ENCODE results near the gene TMC2.

The TMC2 gene

DNA sequence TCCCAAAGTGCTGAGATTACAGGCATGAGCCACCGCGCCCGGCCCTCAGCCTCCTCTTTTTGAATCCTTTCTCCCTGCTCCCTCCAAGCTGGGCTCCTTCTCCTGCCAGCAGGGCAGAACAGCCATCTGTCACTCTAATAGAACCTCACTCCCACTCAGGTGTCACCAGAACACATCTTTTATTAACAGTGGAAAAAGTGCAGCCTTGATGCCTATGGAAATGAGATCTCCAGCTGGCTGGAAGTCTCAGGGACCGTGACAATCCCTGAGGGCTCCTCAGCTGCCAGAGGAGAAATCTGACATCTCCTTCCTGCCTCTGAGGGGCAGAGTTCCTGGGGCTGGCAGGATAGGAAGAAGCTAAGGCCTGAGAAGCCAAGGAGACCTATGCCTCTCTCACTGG is 28.0 kb downstream of the TMC2 start:
- H4K8ac ChIP-seq (ENCODE audit: low read depth, low read length), result no peak overlapping the region
- no peak overlapping the region for H3K27ac ChIP-seq (ENCODE audit: low read depth, low read length)
- no peak overlapping the region for H2BK15ac ChIP-seq (replicated peaks; ENCODE audit: low read depth)
- H3K56ac ChIP-seq (ENCODE audit: low read length), result no peak overlapping the region
- H3K23ac ChIP-seq (ENCODE audit: low read length), result no peak overlapping the region
- H3K79me1 ChIP-seq (ENCODE audit: low read length), result no peaks in the 10 kb centered on the region
- H3K4ac ChIP-seq (ENCODE audit: low read depth, low read length), result no peak overlapping the region
- H3K18ac ChIP-seq (ENCODE audit: low read length), result no peak overlapping the region
- DNase-seq, result peak; percentile 13
- H3K79me2 ChIP-seq (ENCODE audit: control insufficient read depth, insufficient read depth, low read length), result no peaks in the 10 kb centered on the region
- no peak overlapping the region for H2BK5ac ChIP-seq (ENCODE audit: low read length)
- H3K36me3 ChIP-seq (ENCODE audit: control insufficient read depth, insufficient read depth, low read length), result no peaks in the 10 kb centered on the region
- no peak overlapping the region for H4K5ac ChIP-seq (ENCODE audit: low read length)
- no peaks in the 10 kb centered on the region for H3K4me1 ChIP-seq (ENCODE audit: control insufficient read depth, low read depth, low read length)
- no peak overlapping the region for H3K4me3 ChIP-seq (ENCODE audit: low read length)
- H3K9ac ChIP-seq (ENCODE audit: low read length), result no peak overlapping the region
- H2AK5ac ChIP-seq (ENCODE audit: low read length), result no peak overlapping the region
- no CpG with 5 or more reads among the region's 4 CpGs for WGBS (ENCODE audit: extremely low coverage, insufficient coverage, low lambda C conversion rate)
- no peak overlapping the region for H3K4me2 ChIP-seq (ENCODE audit: low read length)
- peaks cover 10% of the 10 kb centered on the region for H3K27me3 ChIP-seq (ENCODE audit: insufficient read depth, low read length, poor library complexity)
- H2BK120ac ChIP-seq (ENCODE audit: low read depth, low read length), result no peak overlapping the region

DNA sequence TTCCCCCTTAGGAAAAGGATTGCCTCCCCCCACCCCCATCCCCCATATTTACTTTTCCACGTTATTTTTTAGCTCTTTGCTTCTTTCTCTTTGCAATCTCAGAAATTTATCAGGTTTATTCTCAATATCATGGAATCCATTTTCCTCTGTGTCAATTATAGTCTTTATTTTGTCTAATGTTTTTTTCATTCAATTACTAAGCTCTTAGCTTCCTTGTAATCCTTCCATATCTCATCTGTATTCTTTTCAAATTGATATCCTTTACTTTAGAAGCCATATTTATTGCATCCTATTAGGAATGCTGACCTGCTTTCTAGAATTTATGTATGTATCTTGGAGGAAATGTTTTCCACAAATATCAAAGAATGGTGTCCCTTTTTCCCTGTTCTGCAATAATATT is 39.3 kb downstream of the TMC2 start:
- H3K27ac ChIP-seq (ENCODE audit: low read depth, low read length), result no peak overlapping the region
- no peak overlapping the region for H4K5ac ChIP-seq (ENCODE audit: low read length)
- no peak overlapping the region for H3K4me3 ChIP-seq (ENCODE audit: low read length)

GRCh38 chr20:2576317-2576727 is 39.9 kb downstream of the TMC2 start:
- Histone ChIP-seq H2BK5ac (ENCODE audit: low read length) (no peak overlapping the region), H3K27me3 (ENCODE audit: insufficient read depth, low read length, poor library complexity) (no peaks in the 10 kb centered on the region), H3K4me3 (ENCODE audit: low read length) (no peak overlapping the region), H2BK120ac (ENCODE audit: low read depth, low read length) (no peak overlapping the region), H3K79me1 (ENCODE audit: low read length) (no peaks in the 10 kb centered on the region), H3K4me1 (ENCODE audit: control insufficient read depth, low read depth, low read length) (no peaks in the 10 kb centered on the region), H4K8ac (ENCODE audit: low read depth, low read length) (no peak overlapping the region), H3K4me2 (ENCODE audit: low read length) (no peak overlapping the region), H3K18ac (ENCODE audit: low read length) (no peak overlapping the region), H3K23ac (ENCODE audit: low read length) (no peak overlapping the region), H3K27ac (ENCODE audit: low read depth, low read length) (no peak overlapping the region), H2BK15ac (replicated peaks; ENCODE audit: low read depth) (no peak overlapping the region), H3K36me3 (ENCODE audit: control insufficient read depth, insufficient read depth, low read length) (no peaks in the 10 kb centered on the region), H4K5ac (ENCODE audit: low read length) (no peak overlapping the region), H3K79me2 (ENCODE audit: control insufficient read depth, insufficient read depth, low read length) (no peaks in the 10 kb centered on the region), H3K9ac (ENCODE audit: low read length) (no peak overlapping the region), H2AK5ac (ENCODE audit: low read length) (no peak overlapping the region), H3K56ac (ENCODE audit: low read length) (no peak overlapping the region), H3K4ac (ENCODE audit: low read depth, low read length) (no peak overlapping the region)
- WGBS (ENCODE audit: extremely low coverage, insufficient coverage, low lambda C conversion rate), result no CpG with 5 or more reads among the region's 5 CpGs
- DNase-seq, result no peak

More for the DNA sequence above, 39.3 kb downstream of the TMC2 start:
- no peak overlapping the region for H3K18ac ChIP-seq (ENCODE audit: low read length)
- no peaks in the 10 kb centered on the region for H3K79me1 ChIP-seq (ENCODE audit: low read length)
- no peak overlapping the region for H3K4me2 ChIP-seq (ENCODE audit: low read length)
- no peaks in the 10 kb centered on the region for H3K79me2 ChIP-seq (ENCODE audit: control insufficient read depth, insufficient read depth, low read length)
- no peak overlapping the region for H2BK15ac ChIP-seq (replicated peaks; ENCODE audit: low read depth)
- H2BK5ac ChIP-seq (ENCODE audit: low read length), result no peak overlapping the region
- no peak overlapping the region for H2AK5ac ChIP-seq (ENCODE audit: low read length)
- no peaks in the 10 kb centered on the region for H3K27me3 ChIP-seq (ENCODE audit: insufficient read depth, low read length, poor library complexity)
- no peaks in the 10 kb centered on the region for H3K4me1 ChIP-seq (ENCODE audit: control insufficient read depth, low read depth, low read length)
- H4K8ac ChIP-seq (ENCODE audit: low read depth, low read length), result no peak overlapping the region
- WGBS (ENCODE audit: extremely low coverage, insufficient coverage, low lambda C conversion rate), result no CpG with 5 or more reads among the region's 1 CpG
- H2BK120ac ChIP-seq (ENCODE audit: low read depth, low read length), result no peak overlapping the region
- H3K36me3 ChIP-seq (ENCODE audit: control insufficient read depth, insufficient read depth, low read length), result no peaks in the 10 kb centered on the region
- H3K4ac ChIP-seq (ENCODE audit: low read depth, low read length), result no peak overlapping the region
- H3K23ac ChIP-seq (ENCODE audit: low read length), result no peak overlapping the region
- no peak overlapping the region for H3K9ac ChIP-seq (ENCODE audit: low read length)
- no peak for DNase-seq
- H3K56ac ChIP-seq (ENCODE audit: low read length), result no peak overlapping the region

DNA sequence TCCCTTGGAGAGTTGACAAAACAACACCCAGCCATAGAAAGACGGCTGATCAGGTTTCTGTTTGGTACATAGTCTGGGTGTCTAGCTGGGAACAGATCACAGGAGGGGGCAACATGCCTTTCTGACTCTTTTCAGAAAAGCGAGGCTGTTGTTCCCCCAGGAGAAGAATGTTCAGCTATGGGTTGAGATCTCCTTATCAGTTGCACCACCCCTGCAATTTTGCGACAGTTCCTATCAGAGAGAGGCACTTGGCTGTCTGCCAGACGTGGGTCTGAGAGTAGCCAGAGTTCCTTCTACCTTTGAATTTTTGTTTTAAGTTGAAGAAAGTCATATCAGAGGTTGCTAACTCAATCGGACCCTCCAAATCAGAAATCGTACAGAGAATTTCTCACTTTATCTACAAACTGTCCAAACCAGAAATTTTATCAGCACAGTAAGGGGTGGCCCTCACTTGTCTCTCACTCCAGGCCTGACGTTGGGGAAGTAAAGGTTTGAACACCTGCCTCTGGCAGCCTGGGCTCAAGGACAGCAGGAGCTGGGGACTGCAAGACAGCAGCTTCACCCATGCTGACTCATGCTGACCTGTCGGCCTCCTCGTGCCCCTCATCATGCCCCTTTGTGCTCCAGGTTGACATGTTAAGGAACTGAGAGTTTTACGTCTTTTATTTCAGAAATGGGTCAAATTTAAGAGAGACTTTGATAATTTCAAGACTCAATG is 42.3 kb downstream of the TMC2 start:
- Histone ChIP-seq H2BK5ac (ENCODE audit: low read length) (no peak overlapping the region), H3K27ac (ENCODE audit: low read depth, low read length) (no peak overlapping the region), H4K8ac (ENCODE audit: low read depth, low read length) (no peak overlapping the region), H4K5ac (ENCODE audit: low read length) (no peak overlapping the region), H3K4me1 (ENCODE audit: control insufficient read depth, low read depth, low read length) (no peaks in the 10 kb centered on the region), H3K23ac (ENCODE audit: low read length) (no peak overlapping the region), H3K9ac (ENCODE audit: low read length) (no peak overlapping the region), H3K4ac (ENCODE audit: low read depth, low read length) (no peak overlapping the region), H2BK15ac (replicated peaks; ENCODE audit: low read depth) (no peak overlapping the region), H3K56ac (ENCODE audit: low read length) (no peak overlapping the region), H2AK5ac (ENCODE audit: low read length) (no peak overlapping the region), H2BK120ac (ENCODE audit: low read depth, low read length) (no peak overlapping the region), H3K79me1 (ENCODE audit: low read length) (no peaks in the 10 kb centered on the region), H3K4me3 (ENCODE audit: low read length) (no peak overlapping the region), H3K79me2 (ENCODE audit: control insufficient read depth, insufficient read depth, low read length) (no peaks in the 10 kb centered on the region), H3K27me3 (ENCODE audit: insufficient read depth, low read length, poor library complexity) (no peaks in the 10 kb centered on the region), H3K18ac (ENCODE audit: low read length) (no peak overlapping the region), H3K36me3 (ENCODE audit: control insufficient read depth, insufficient read depth, low read length) (no peaks in the 10 kb centered on the region), H3K4me2 (ENCODE audit: low read length) (no peak overlapping the region)
- no CpG with 5 or more reads among the region's 10 CpGs for WGBS (ENCODE audit: extremely low coverage, insufficient coverage, low lambda C conversion rate)
- DNase-seq, result peak; percentile 43

GRCh38 chr20:2585811-2586210 is 49.4 kb downstream of the TMC2 start:
- Histone ChIP-seq H3K9ac (ENCODE audit: low read length) (no peak overlapping the region), H2AK5ac (ENCODE audit: low read length) (no peak overlapping the region), H3K36me3 (ENCODE audit: control insufficient read depth, insufficient read depth, low read length) (no peaks in the 10 kb centered on the region), H3K27me3 (ENCODE audit: insufficient read depth, low read length, poor library complexity) (no peaks in the 10 kb centered on the region), H3K4me2 (ENCODE audit: low read length) (no peak overlapping the region), H3K56ac (ENCODE audit: low read length) (no peak overlapping the region), H3K18ac (ENCODE audit: low read length) (no peak overlapping the region), H3K27ac (ENCODE audit: low read depth, low read length) (no peak overlapping the region), H2BK5ac (ENCODE audit: low read length) (no peak overlapping the region), H2BK120ac (ENCODE audit: low read depth, low read length) (no peak overlapping the region), H4K5ac (ENCODE audit: low read length) (no peak overlapping the region), H2BK15ac (replicated peaks; ENCODE audit: low read depth) (no peak overlapping the region), H3K4ac (ENCODE audit: low read depth, low read length) (no peak overlapping the region), H3K79me2 (ENCODE audit: control insufficient read depth, insufficient read depth, low read length) (no peaks in the 10 kb centered on the region), H4K8ac (ENCODE audit: low read depth, low read length) (no peak overlapping the region), H3K4me1 (ENCODE audit: control insufficient read depth, low read depth, low read length) (no peaks in the 10 kb centered on the region), H3K23ac (ENCODE audit: low read length) (no peak overlapping the region), H3K79me1 (ENCODE audit: low read length) (no peaks in the 10 kb centered on the region), H3K4me3 (ENCODE audit: low read length) (no peak overlapping the region)
- WGBS (ENCODE audit: extremely low coverage, insufficient coverage, low lambda C conversion rate), result no CpG with 5 or more reads among the region's 1 CpG
- DNase-seq, result no peak

- H3K27ac ChIP-seq (ENCODE audit: low read depth, low read length), result no peak overlapping the region
- H3K56ac ChIP-seq (ENCODE audit: low read length), result no peak overlapping the region
- no peak overlapping the region for H2BK15ac ChIP-seq (replicated peaks; ENCODE audit: low read depth)
- no peak overlapping the region for H3K4me3 ChIP-seq (ENCODE audit: low read length)
- H3K18ac ChIP-seq (ENCODE audit: low read length), result no peak overlapping the region
- H4K5ac ChIP-seq (ENCODE audit: low read length), result no peak overlapping the region
- H3K27me3 ChIP-seq (ENCODE audit: insufficient read depth, low read length, poor library complexity), result no peaks in the 10 kb centered on the region
- no peak overlapping the region for H3K9ac ChIP-seq (ENCODE audit: low read length)
- H3K23ac ChIP-seq (ENCODE audit: low read length), result no peak overlapping the region
- DNase-seq, result no peak
- no peak overlapping the region for H4K8ac ChIP-seq (ENCODE audit: low read depth, low read length)
- no peak overlapping the region for H2AK5ac ChIP-seq (ENCODE audit: low read length)
- H3K36me3 ChIP-seq (ENCODE audit: control insufficient read depth, insufficient read depth, low read length), result no peaks in the 10 kb centered on the region
- H2BK5ac ChIP-seq (ENCODE audit: low read length), result no peak overlapping the region
- H3K4me1 ChIP-seq (ENCODE audit: control insufficient read depth, low read depth, low read length), result no peaks in the 10 kb centered on the region
- no peaks in the 10 kb centered on the region for H3K79me1 ChIP-seq (ENCODE audit: low read length)
- H2BK120ac ChIP-seq (ENCODE audit: low read depth, low read length), result no peak overlapping the region
- H3K79me2 ChIP-seq (ENCODE audit: control insufficient read depth, insufficient read depth, low read length), result no peaks in the 10 kb centered on the region
- H3K4me2 ChIP-seq (ENCODE audit: low read length), result no peak overlapping the region
- WGBS (ENCODE audit: extremely low coverage, insufficient coverage, low lambda C conversion rate), result no CpG with 5 or more reads among the region's 1 CpG
- no peak overlapping the region for H3K4ac ChIP-seq (ENCODE audit: low read depth, low read length)
These were observed 57.4 kb downstream of the TMC2 start for GRCh38 chr20:2593756-2594155.

Measured in mesendoderm (in vitro differentiated cells).